ENCODE data around the gene AP5Z1.

DNA sequence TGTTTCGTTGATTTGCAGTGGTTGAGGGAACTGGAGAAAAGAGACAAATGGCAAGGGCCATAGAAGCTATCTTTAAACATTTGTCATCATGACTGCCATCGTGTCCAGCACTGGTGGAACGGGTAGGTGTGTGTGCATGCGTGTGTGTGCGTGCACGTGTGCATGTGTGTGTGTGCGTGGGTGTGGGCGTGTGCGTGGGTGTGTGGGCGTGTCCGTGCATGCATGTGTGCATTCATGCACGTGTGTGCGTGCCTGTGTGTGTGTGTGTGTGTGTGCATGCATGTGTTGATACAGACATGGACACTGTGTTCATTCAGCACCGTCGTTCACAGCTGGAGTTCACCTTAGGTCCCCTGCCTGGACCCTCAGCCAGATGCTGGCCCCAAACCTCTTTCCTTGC, 38.1 kb upstream of the AP5Z1 start:
- TF ChIP-seq CTCF (conservative IDR thresholded peaks at IDR 0.05) (no peak), ZFX (IDR thresholded peaks at IDR 0.05) (no peak)

Data from C4-2B (cell line).